Mammary epithelial cell (primary cell): ENCODE measurements around the gene NDST3.

Source experiments
- CTCF ChIP-seq, 2 donors: IDR thresholded peaks in 1 of 2; conservative IDR thresholded peaks in 1 of 2; 2 replicates each; pipeline ENCODE4 v1.5.1; 2011 to 2012; ENCODE audit warnings: inconsistent platforms in 2 of 2, low read length in 2 of 2, mild to moderate bottlenecking in 2 of 2, control low read depth in 1 of 2, low read depth in 1 of 2; ENCODE audit not compliant: insufficient read depth in 1 of 2; ENCODE audit errors: extremely low read depth in 1 of 2
- EZH2 ChIP-seq: IDR thresholded peaks from 2 replicates; pipeline ENCODE4 v1.6.1; 2012; ENCODE audit warnings: low read length, inconsistent platforms, borderline replicate concordance

GRCh38 chr4:118175506-118175905 lies 141.2 kb downstream of the NDST3 start:
- TF ChIP-seq CTCF (conservative IDR thresholded peaks at IDR 0.05 in 1 of 2, IDR thresholded peaks at IDR 0.05 in 1 of 2; ENCODE audit: extremely low read depth in 1 of 2, insufficient read depth in 1 of 2, low read depth in 1 of 2, low read length in 2 of 2) (no peak), EZH2 (no peak)
